Measurements from ENCODE around the gene ENO4.

DNA sequence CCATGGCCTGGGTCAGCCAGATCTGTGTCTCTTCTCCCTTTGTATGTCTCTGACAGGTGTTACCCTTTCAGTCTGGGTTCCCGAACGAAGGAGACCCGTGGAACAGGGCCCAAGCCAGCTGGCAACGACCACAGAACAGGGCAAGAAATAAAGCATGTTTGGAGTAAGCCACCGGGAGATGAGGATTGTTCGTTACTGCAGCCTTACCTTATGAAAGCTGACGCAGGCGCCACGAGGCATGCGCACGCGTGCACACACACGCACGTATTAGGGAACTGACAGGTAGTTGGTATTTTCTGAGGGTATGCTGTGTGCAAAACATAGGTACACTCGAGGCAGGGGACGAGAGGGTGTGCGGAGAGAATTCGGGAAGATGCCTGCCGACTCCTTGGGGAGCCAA is 46.4 kb upstream of the ENO4 start:
- TF ChIP-seq POLR2A (IDR thresholded peaks at IDR 0.05), result no peak
- TF ChIP-seq, protein P1, sequence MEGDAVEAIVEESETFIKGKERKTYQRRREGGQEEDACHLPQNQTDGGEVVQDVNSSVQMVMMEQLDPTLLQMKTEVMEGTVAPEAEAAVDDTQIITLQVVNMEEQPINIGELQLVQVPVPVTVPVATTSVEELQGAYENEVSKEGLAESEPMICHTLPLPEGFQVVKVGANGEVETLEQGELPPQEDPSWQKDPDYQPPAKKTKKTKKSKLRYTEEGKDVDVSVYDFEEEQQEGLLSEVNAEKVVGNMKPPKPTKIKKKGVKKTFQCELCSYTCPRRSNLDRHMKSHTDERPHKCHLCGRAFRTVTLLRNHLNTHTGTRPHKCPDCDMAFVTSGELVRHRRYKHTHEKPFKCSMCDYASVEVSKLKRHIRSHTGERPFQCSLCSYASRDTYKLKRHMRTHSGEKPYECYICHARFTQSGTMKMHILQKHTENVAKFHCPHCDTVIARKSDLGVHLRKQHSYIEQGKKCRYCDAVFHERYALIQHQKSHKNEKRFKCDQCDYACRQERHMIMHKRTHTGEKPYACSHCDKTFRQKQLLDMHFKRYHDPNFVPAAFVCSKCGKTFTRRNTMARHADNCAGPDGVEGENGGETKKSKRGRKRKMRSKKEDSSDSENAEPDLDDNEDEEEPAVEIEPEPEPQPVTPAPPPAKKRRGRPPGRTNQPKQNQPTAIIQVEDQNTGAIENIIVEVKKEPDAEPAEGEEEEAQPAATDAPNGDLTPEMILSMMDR (IDR thresholded peaks at IDR 0.05), result no peak
- TF ChIP-seq POLR2AphosphoS5 (IDR thresholded peaks at IDR 0.05), result no peak

All from prostate gland (tissue), 2 donors.